H9 (cell line): ENCODE measurements around the gene CLEC2L. TPM values are rescaled to one million over a fixed set of nuclear protein-coding genes. Genes with fewer than 3 reads are reported as not detected.
"Not testable (repeated sequence)": the region's sequence is repeated elsewhere in the genome, so short reads cannot be mapped to it uniquely, and the experiment has no call there.

Experiments
- DNase-seq: peaks from one replicate; pipeline ENCODE4 v3.0.0-alpha.2; 2017
- H2AFZ ChIP-seq: one replicate; pipeline ENCODE4 v1.6.1; 2013; ENCODE audit warnings: mild to moderate bottlenecking, low read length, control low read depth, moderate library complexity
- H2AK5ac ChIP-seq: 2 replicates; pipeline ENCODE4 v1.6.1; 2013; ENCODE audit warnings: low read length, control low read depth, mixed read lengths; ENCODE audit not compliant: insufficient read length
- H2BK120ac ChIP-seq: one replicate; pipeline ENCODE4 v1.6.1; 2013; ENCODE audit warnings: low read depth, mild to moderate bottlenecking, low read length, control low read depth, inconsistent platforms; ENCODE audit not compliant: poor library complexity, severe bottlenecking
- H2BK12ac ChIP-seq: 2 replicates; pipeline ENCODE4 v1.6.1; 2013; ENCODE audit warnings: low read length, control low read depth, mixed read lengths, low read depth; ENCODE audit not compliant: insufficient read length
- H2BK15ac ChIP-seq: 2 replicates; pipeline ENCODE4 v1.6.1; 2013; ENCODE audit warnings: low read depth, low read length, control low read depth
- H2BK20ac ChIP-seq: one replicate; pipeline ENCODE4 v1.6.1; 2013; ENCODE audit warnings: low read depth, mild to moderate bottlenecking, low read length, control low read depth, inconsistent platforms; ENCODE audit not compliant: poor library complexity, severe bottlenecking
- H2BK5ac ChIP-seq: 2 replicates; pipeline ENCODE4 v1.6.1; 2013; ENCODE audit warnings: low read length, control low read depth, mixed read lengths; ENCODE audit not compliant: insufficient read length
- H3K14ac ChIP-seq: 2 replicates; pipeline ENCODE4 v1.6.1; 2013; ENCODE audit warnings: low read length, control low read depth; ENCODE audit not compliant: insufficient read depth
- H3K18ac ChIP-seq: 2 replicates; pipeline ENCODE4 v1.6.1; 2013; ENCODE audit warnings: low read depth, mild to moderate bottlenecking, mixed read lengths, low read length, control low read depth; ENCODE audit not compliant: insufficient read length
- H3K23ac ChIP-seq: 2 replicates; pipeline ENCODE4 v1.6.1; 2013; ENCODE audit warnings: low read length, control low read depth, mixed read lengths, low read depth; ENCODE audit not compliant: insufficient read length
- H3K23me2 ChIP-seq: 2 replicates; pipeline ENCODE4 v1.6.1; 2013; ENCODE audit warnings: low read depth, mild to moderate bottlenecking, mixed read lengths, low read length, control low read depth; ENCODE audit not compliant: insufficient read length, poor library complexity, severe bottlenecking
- H3K27ac ChIP-seq: 2 replicates; pipeline ENCODE4 v1.5.1; 2013; ENCODE audit warnings: low read length, control low read depth, mixed read lengths, low read depth; ENCODE audit not compliant: insufficient read length
- H3K27me3 ChIP-seq: 2 replicates; pipeline ENCODE4 v1.6.1; 2013; ENCODE audit warnings: low read length, control low read depth, inconsistent platforms; ENCODE audit not compliant: insufficient read depth
- H3K4ac ChIP-seq: 2 replicates; pipeline ENCODE4 v1.6.1; 2013; ENCODE audit warnings: low read depth, mild to moderate bottlenecking, control low read depth, inconsistent platforms, low read length, moderate library complexity
- H3K4me1 ChIP-seq: 2 replicates; pipeline ENCODE4 v1.6.1; 2013; ENCODE audit warnings: low read length, control low read depth, inconsistent platforms; ENCODE audit not compliant: insufficient read depth
- H3K4me2 ChIP-seq: 2 replicates; pipeline ENCODE4 v1.6.1; 2013; ENCODE audit warnings: low read length, control low read depth, mixed read lengths; ENCODE audit not compliant: insufficient read length, insufficient read depth
- H3K56ac ChIP-seq: 2 replicates; pipeline ENCODE4 v1.6.1; 2013; ENCODE audit warnings: low read depth, mild to moderate bottlenecking, mixed read lengths, low read length, control low read depth; ENCODE audit not compliant: insufficient read length
- H3K79me1 ChIP-seq: 2 replicates; pipeline ENCODE4 v1.6.1; 2013; ENCODE audit warnings: low read depth, mild to moderate bottlenecking, moderate library complexity, low read length, control low read depth, inconsistent platforms; ENCODE audit not compliant: insufficient read depth, poor library complexity, severe bottlenecking
- H3K79me2 ChIP-seq: 2 replicates; pipeline ENCODE4 v1.6.1; 2013; ENCODE audit warnings: low read length, control low read depth, inconsistent platforms; ENCODE audit not compliant: insufficient read depth
- H3K9ac ChIP-seq: 2 replicates; pipeline ENCODE4 v1.6.1; 2013; ENCODE audit warnings: low read length, control low read depth, mixed read lengths; ENCODE audit not compliant: insufficient read length; ENCODE audit errors: extremely low read depth
- H3K9me3 ChIP-seq: one replicate; pipeline ENCODE4 v1.6.1; 2013; ENCODE audit warnings: low read depth, low read length, inconsistent platforms; ENCODE audit not compliant: control insufficient read depth
- H3T11ph ChIP-seq: one replicate; pipeline ENCODE4 v1.6.1; 2013; ENCODE audit warnings: mild to moderate bottlenecking, low read length, control low read depth, inconsistent platforms
- H4K20me1 ChIP-seq: one replicate; pipeline ENCODE4 v1.6.1; 2013; ENCODE audit not compliant: control insufficient read depth, insufficient read length, insufficient read depth
- H4K5ac ChIP-seq: 2 replicates; pipeline ENCODE4 v1.6.1; 2013; ENCODE audit warnings: low read depth, mild to moderate bottlenecking, mixed read lengths, low read length, control low read depth; ENCODE audit not compliant: insufficient read length
- H4K8ac ChIP-seq: replicated peaks from 2 replicates; pipeline ENCODE4 v1.6.1; 2013; ENCODE audit warnings: low read length, control low read depth, mixed read lengths, low read depth; ENCODE audit not compliant: insufficient read length
- H4K91ac ChIP-seq: 2 replicates; pipeline ENCODE4 v1.6.1; 2013; ENCODE audit warnings: low read depth, mild to moderate bottlenecking, moderate library complexity, mixed read lengths, low read length, control low read depth; ENCODE audit not compliant: insufficient read length
- H3K27ac Mint-ChIP-seq, 3 experiments: 2 replicates in 2 of 3; 3 replicates in 1 of 3; pipeline ENCODE4 v1.8.0; 2020 to 2021; ENCODE audit warnings: mixed read lengths in 3 of 3, mild to moderate bottlenecking in 1 of 3, moderate library complexity in 1 of 3
- H3K27me3 Mint-ChIP-seq: 2 replicates; pipeline ENCODE4 v1.8.0; 2021; ENCODE audit warnings: low read depth, mild to moderate bottlenecking, moderate library complexity, mixed read lengths
- H3K36me3 Mint-ChIP-seq, 3 experiments: 2 replicates in 2 of 3; 3 replicates in 1 of 3; pipeline ENCODE4 v1.8.0; 2020 to 2021; ENCODE audit warnings: low read depth in 3 of 3, mixed read lengths in 3 of 3; ENCODE audit not compliant: insufficient read depth in 1 of 3
- H3K4me1 Mint-ChIP-seq, 2 experiments: 2 replicates each; pipeline ENCODE4 v1.8.0; 2020; ENCODE audit warnings: mixed read lengths in 2 of 2
- H3K4me3 Mint-ChIP-seq, 2 experiments: 2 replicates in 1 of 2; 3 replicates in 1 of 2; pipeline ENCODE4 v1.8.0; 2020 to 2021; ENCODE audit warnings: mild to moderate bottlenecking in 2 of 2, mixed read lengths in 2 of 2, moderate library complexity in 1 of 2
- H3K9me3 Mint-ChIP-seq, 2 experiments: 2 replicates in 1 of 2; 3 replicates in 1 of 2; pipeline ENCODE4 v1.8.0; 2020; ENCODE audit warnings: mild to moderate bottlenecking in 2 of 2, mixed read lengths in 2 of 2, moderate library complexity in 1 of 2
- CTCF ChIP-seq: fragments of 200-600 bp; sonication (generic); conservative IDR thresholded peaks from 3 replicates; pipeline ENCODE4 v1.8.0; 2021; ENCODE audit warnings: antibody characterized with exemption, mild to moderate bottlenecking
- WGBS: extraction: QIAGEN DNeasy Blood & Tissue Kit; methylation state at CpG from one replicate; pipeline ENCODE4 v1.1.7; 2013; ENCODE audit warnings: missing lambda C conversion rate, low lambda C conversion rate, mixed read lengths; ENCODE audit not compliant: insufficient read length; ENCODE audit errors: extremely low coverage; 5-methylcytosine and 5-hydroxymethylcytosine counted together
- total RNA-seq: library from RNA; stranded (reverse); gene quantifications from 2 replicates; pipeline ENCODE4 v1.2.1, GENCODE V29; 2021

CLEC2L gene
- total RNA-seq, 1 experiment from 2014 or later, result 0.74 TPM

GRCh38 chr7:139553991-139554700 is 30.7 kb downstream of the CLEC2L start:
- H2BK20ac ChIP-seq, H3K23me2 ChIP-seq, H3K9me3 Mint-ChIP-seq, H2AFZ ChIP-seq, H2BK120ac ChIP-seq, H4K91ac ChIP-seq, H3K9me3 ChIP-seq, H3K27me3 ChIP-seq, H3K27me3 Mint-ChIP-seq, H2BK5ac ChIP-seq, H2BK15ac ChIP-seq, H3K56ac ChIP-seq, H3K14ac ChIP-seq, H2BK12ac ChIP-seq, H3K79me1 ChIP-seq, H3K4me1 ChIP-seq, H3K4me2 ChIP-seq, H3T11ph ChIP-seq, H3K9ac ChIP-seq, H4K20me1 ChIP-seq, H3K4ac ChIP-seq, H3K4me3 Mint-ChIP-seq, H3K18ac ChIP-seq, H2AK5ac ChIP-seq, H3K23ac ChIP-seq, H4K5ac ChIP-seq, H3K79me2 ChIP-seq, H4K8ac ChIP-seq, H3K27ac ChIP-seq: not testable (repeated sequence)
- Mint-ChIP-seq H3K36me3 (peaks cover 2 to 17% (median 7%) of the 10 kb centered on the region in 3 experiments; a peak in 4 of 7 replicates), H3K27ac (peak overlapping the region in 2 of 3 experiments; percentile 66 to 94; a peak in 4 of 7 replicates), H3K4me1 (peaks cover 18 to 22% of the 10 kb centered on the region in 2 experiments)
- peak; percentile 67 for TF ChIP-seq CTCF
- WGBS, result no CpG with 5 or more reads among the region's 8 CpGs
- DNase-seq, result peak; percentile 69
